GM19351 (cell line): Measurements from ENCODE around the gene PCDHGA11.
"Not testable (repeated sequence)": the region's sequence is repeated elsewhere in the genome, so short reads cannot be mapped to it uniquely, and the experiment has no call there.

Source experiments
- ATAC-seq: cut with Tn5 transposase; IDR thresholded peaks from one replicate; pipeline ENCODE4 v1.9.1; 2021; ENCODE audit warnings: mild to moderate bottlenecking, moderate library complexity; ENCODE audit not compliant: unreplicated experiment

The PCDHGA11 gene

GRCh38 chr5:141430332-141431113 is 9.7 kb downstream of the PCDHGA11 start, which contains the start of gene PCDHGA12:
Gene PCDHGA12 (plus strand): TSS chr5:141430507. CDS start chr5:141430760, 253 bp downstream.
- ATAC-seq: peak; percentile 84

GRCh38 chr5:141431286-141431685 is 10.4 kb downstream of the PCDHGA11 start:
- peak; percentile 52 for ATAC-seq

GRCh38 chr5:141432308-141432707 is 11.5 kb downstream of the PCDHGA11 start:
- not testable (repeated sequence) for ATAC-seq

- not testable (repeated sequence) for ATAC-seq
These were observed 11.9 kb downstream of the PCDHGA11 start for GRCh38 chr5:141432726-141433125.

- no peak for ATAC-seq
These were observed 13.2 kb downstream of the PCDHGA11 start for GRCh38 chr5:141434006-141434405.

- ATAC-seq: no peak
These were observed 16.4 kb downstream of the PCDHGA11 start for GRCh38 chr5:141437221-141437620.

GRCh38 chr5:141439411-141440141 is 18.7 kb downstream of the PCDHGA11 start:
- no peak for ATAC-seq

GRCh38 chr5:141440341-141440740 is 19.5 kb downstream of the PCDHGA11 start:
- no peak for ATAC-seq

GRCh38 chr5:141441571-141442170 is 20.8 kb downstream of the PCDHGA11 start:
- no peak for ATAC-seq

GRCh38 chr5:141465351-141465750 is 44.5 kb downstream of the PCDHGA11 start:
- no peak for ATAC-seq
